Esophagus (tissue), 2 donors: Measurements from ENCODE around the gene FBXW7. TPM values are rescaled to one million over a fixed set of nuclear protein-coding genes. Genes with fewer than 3 reads are reported as not detected.

Experiments used
- H3K27ac ChIP-seq, 2 donors: one replicate each; pipeline ENCODE4 v1.5.1; 2013; ENCODE audit warnings: low read depth in 2 of 2, mild to moderate bottlenecking in 2 of 2, inconsistent platforms in 1 of 2, low read length in 1 of 2, moderate library complexity in 1 of 2
- H3K27me3 ChIP-seq, 2 donors: one replicate each; pipeline ENCODE4 v1.6.1; 2013; ENCODE audit warnings: low read length in 2 of 2, control low read depth in 1 of 2, mild to moderate bottlenecking in 1 of 2; ENCODE audit not compliant: insufficient read depth in 2 of 2, control insufficient read depth in 1 of 2
- H3K36me3 ChIP-seq, 2 donors: one replicate each; pipeline ENCODE4 v1.6.1; 2013; ENCODE audit warnings: low read length in 1 of 2; ENCODE audit not compliant: control insufficient read depth in 2 of 2, insufficient read depth in 2 of 2
- H3K4me1 ChIP-seq, 2 donors: one replicate each; pipeline ENCODE4 v1.6.1; 2013; ENCODE audit warnings: low read length in 1 of 2; ENCODE audit not compliant: control insufficient read depth in 2 of 2, insufficient read depth in 2 of 2
- H3K4me3 ChIP-seq, 2 donors: one replicate each; pipeline ENCODE4 v1.5.1; 2013; ENCODE audit warnings: low read length in 2 of 2, mild to moderate bottlenecking in 2 of 2, low read depth in 1 of 2, moderate library complexity in 1 of 2
- H3K9me3 ChIP-seq, 2 donors: one replicate each; pipeline ENCODE4 v1.6.1; 2013; ENCODE audit warnings: mild to moderate bottlenecking in 2 of 2, low read depth in 1 of 2, low read length in 1 of 2, moderate library complexity in 1 of 2; ENCODE audit not compliant: control insufficient read depth in 2 of 2, insufficient read depth in 1 of 2
- WGBS, 2 donors: extraction: QIAGEN DNeasy Blood & Tissue Kit; methylation state at CpG; one replicate each; pipeline ENCODE4 v1.1.7; 2013; 5-methylcytosine and 5-hydroxymethylcytosine counted together
- polyA plus RNA-seq, 2 donors: library from polyadenylated mRNA; stranded (reverse); fragments of 200-250 nt; gene quantifications; one replicate each; pipeline ENCODE4 v1.2.3, GENCODE V29; 2013
- donor health status: healthy with polysubstance abuse.
- donor health status: Bipolar disorder and iron deficiency.

The FBXW7 gene
- polyA plus RNA-seq, 2 donors = 9.8 to 17.0 TPM

GRCh38 chr4:152380185-152380584 lies 155.7 kb downstream of the FBXW7 start:
- no peaks in the 10 kb centered on the region for H3K4me1 ChIP-seq
- WGBS, 2 donors = 85 to 94% methylated on average over 3 of the region's 3 CpGs
- H3K27me3 ChIP-seq = no peaks in the 10 kb centered on the region
- H3K9me3 ChIP-seq = no peaks in the 10 kb centered on the region
- no peaks in the 10 kb centered on the region for H3K36me3 ChIP-seq
- H3K27ac ChIP-seq = no peak overlapping the region
- H3K4me3 ChIP-seq = no peak overlapping the region

- 84 to 88% methylated on average over 3 of the region's 3 CpGs for WGBS, 2 donors
- H3K4me3 ChIP-seq = no peak overlapping the region
- H3K27me3 ChIP-seq = no peaks in the 10 kb centered on the region
- no peak overlapping the region for H3K27ac ChIP-seq
- no peaks in the 10 kb centered on the region for H3K36me3 ChIP-seq
- H3K4me1 ChIP-seq = no peaks in the 10 kb centered on the region
- no peaks in the 10 kb centered on the region for H3K9me3 ChIP-seq
Measured at GRCh38 chr4:152374606-152375285, 161.1 kb downstream of the FBXW7 start.

GRCh38 chr4:152374153-152374552 lies 161.7 kb downstream of the FBXW7 start:
- 85 to 89% methylated on average over 1 of the region's 1 CpG for WGBS, 2 donors
- Histone ChIP-seq H3K27me3 (no peaks in the 10 kb centered on the region), H3K27ac (no peak overlapping the region), H3K4me1 (no peaks in the 10 kb centered on the region), H3K36me3 (no peaks in the 10 kb centered on the region), H3K9me3 (no peaks in the 10 kb centered on the region), H3K4me3 (no peak overlapping the region)

- no peak overlapping the region for H3K27ac ChIP-seq
- no peaks in the 10 kb centered on the region for H3K27me3 ChIP-seq
- H3K4me3 ChIP-seq = no peak overlapping the region
- no peaks in the 10 kb centered on the region for H3K9me3 ChIP-seq
- no peaks in the 10 kb centered on the region for H3K36me3 ChIP-seq
- no peaks in the 10 kb centered on the region for H3K4me1 ChIP-seq
Measured at GRCh38 chr4:152372444-152372843, 163.4 kb downstream of the FBXW7 start.

GRCh38 chr4:152369902-152370295 lies 166.0 kb downstream of the FBXW7 start:
- H3K4me1 ChIP-seq = no peaks in the 10 kb centered on the region
- 38 to 43% methylated on average over 1 of the region's 1 CpG for WGBS, 2 donors
- no peak overlapping the region for H3K27ac ChIP-seq
- H3K9me3 ChIP-seq = no peaks in the 10 kb centered on the region
- H3K4me3 ChIP-seq = no peak overlapping the region
- H3K27me3 ChIP-seq = no peaks in the 10 kb centered on the region
- H3K36me3 ChIP-seq = no peaks in the 10 kb centered on the region

- 63 to 71% methylated on average over 8 of the region's 8 CpGs for whole genome bisulfite sequencing, 2 donors
- Histone ChIP-seq H3K9me3 (no peaks in the 10 kb centered on the region), H3K27me3 (no peaks in the 10 kb centered on the region), H3K36me3 (no peaks in the 10 kb centered on the region), H3K4me3 (no peak overlapping the region), H3K4me1 (no peaks in the 10 kb centered on the region), H3K27ac (no peak overlapping the region)
Measured at GRCh38 chr4:152369203-152369901, 166.5 kb downstream of the FBXW7 start.

GRCh38 chr4:152368001-152368400 lies 167.9 kb downstream of the FBXW7 start:
- Histone ChIP-seq H3K36me3 (no peaks in the 10 kb centered on the region), H3K27ac (no peak overlapping the region), H3K4me3 (no peak overlapping the region), H3K4me1 (no peaks in the 10 kb centered on the region), H3K27me3 (no peaks in the 10 kb centered on the region), H3K9me3 (no peaks in the 10 kb centered on the region)
- WGBS, 2 donors = 67 to 78% methylated on average over 3 of the region's 3 CpGs

GRCh38 chr4:152364883-152365282 lies 171.0 kb downstream of the FBXW7 start:
- Histone ChIP-seq H3K27me3 (no peaks in the 10 kb centered on the region), H3K4me3 (no peak overlapping the region), H3K9me3 (no peaks in the 10 kb centered on the region), H3K36me3 (no peaks in the 10 kb centered on the region), H3K4me1 (no peaks in the 10 kb centered on the region), H3K27ac (no peak overlapping the region)
- 92 to 94% methylated on average over 3 of the region's 3 CpGs for WGBS, 2 donors

- no peaks in the 10 kb centered on the region for H3K9me3 ChIP-seq
- no peak overlapping the region for H3K4me3 ChIP-seq
- H3K36me3 ChIP-seq = no peaks in the 10 kb centered on the region
- H3K27ac ChIP-seq = no peak overlapping the region
- no peaks in the 10 kb centered on the region for H3K27me3 ChIP-seq
- H3K4me1 ChIP-seq = no peaks in the 10 kb centered on the region
- 76 to 89% methylated on average over 1 of the region's 1 CpG for WGBS, 2 donors
Measured at GRCh38 chr4:152364383-152364782, 171.5 kb downstream of the FBXW7 start.

- H3K27me3 ChIP-seq = no peaks in the 10 kb centered on the region
- no peak overlapping the region for H3K27ac ChIP-seq
- H3K36me3 ChIP-seq = no peaks in the 10 kb centered on the region
- no peak overlapping the region for H3K4me3 ChIP-seq
- 88 to 89% methylated on average over 2 of the region's 2 CpGs for WGBS, 2 donors
- H3K4me1 ChIP-seq = no peaks in the 10 kb centered on the region
- no peaks in the 10 kb centered on the region for H3K9me3 ChIP-seq
Measured at GRCh38 chr4:152363904-152364303, 172.0 kb downstream of the FBXW7 start.
